Lower lobe of right lung (tissue), 2 donors: Measurements from ENCODE around the gene MIPEP. TPM values are rescaled to one million over a fixed set of nuclear protein-coding genes. Genes with fewer than 3 reads are reported as not detected.

Source experiments
- ATAC-seq, 2 donors: fragments of 200-7000 bp; cut with Tn5 transposase; one replicate each; pipeline ENCODE4 v1.9.1; 2020 to 2022; ENCODE audit warnings: mild to moderate bottlenecking in 2 of 2, moderate library complexity in 2 of 2
- DNase-seq: peaks from one replicate; pipeline ENCODE4 v3.0.0-alpha.2; 2020
- H3K27ac ChIP-seq: fragments of 200-600 bp; one replicate; pipeline ENCODE4 v1.8.0; 2022
- H3K27me3 ChIP-seq: fragments of 200-600 bp; one replicate; pipeline ENCODE4 v1.8.0; 2022; ENCODE audit warnings: low read depth
- H3K36me3 ChIP-seq: fragments of 200-600 bp; one replicate; pipeline ENCODE4 v1.8.0; 2022; ENCODE audit warnings: mild to moderate bottlenecking
- H3K4me1 ChIP-seq: fragments of 200-600 bp; one replicate; pipeline ENCODE4 v1.8.0; 2022
- H3K4me3 ChIP-seq: fragments of 200-600 bp; one replicate; pipeline ENCODE4 v1.8.0; 2022; ENCODE audit warnings: mild to moderate bottlenecking
- H3K9me3 ChIP-seq: fragments of 200-600 bp; one replicate; pipeline ENCODE4 v1.8.0; 2022
- intact Hi-C: fragments of 100-400 bp; cut with DNase I; formaldehyde crosslinking; loops from one replicate; pipeline ENCODE4 v1.11.0; 2022
- total RNA-seq: library from RNA; stranded (reverse); fragmentation: NEBNext Ultra II Directional; extraction: Animal tissue kit (Norgen Biotek cat#: 25700); gene quantifications from one replicate; pipeline ENCODE4 v1.2.1, GENCODE V29; 2021
- TF ChIP-seq, protein P1 (sequence below): fragments of 200-600 bp; IDR thresholded peaks from one replicate; pipeline ENCODE4 v1.8.0; 2022; ENCODE audit warnings: antibody characterized with exemption, mild to moderate bottlenecking
- donor health status: DM: no; HTN: yes; CAD: no; lungs with severe emphysema.

The MIPEP gene
- total RNA-seq, 1 donor from 2014 or later: 18.4 TPM

DNA sequence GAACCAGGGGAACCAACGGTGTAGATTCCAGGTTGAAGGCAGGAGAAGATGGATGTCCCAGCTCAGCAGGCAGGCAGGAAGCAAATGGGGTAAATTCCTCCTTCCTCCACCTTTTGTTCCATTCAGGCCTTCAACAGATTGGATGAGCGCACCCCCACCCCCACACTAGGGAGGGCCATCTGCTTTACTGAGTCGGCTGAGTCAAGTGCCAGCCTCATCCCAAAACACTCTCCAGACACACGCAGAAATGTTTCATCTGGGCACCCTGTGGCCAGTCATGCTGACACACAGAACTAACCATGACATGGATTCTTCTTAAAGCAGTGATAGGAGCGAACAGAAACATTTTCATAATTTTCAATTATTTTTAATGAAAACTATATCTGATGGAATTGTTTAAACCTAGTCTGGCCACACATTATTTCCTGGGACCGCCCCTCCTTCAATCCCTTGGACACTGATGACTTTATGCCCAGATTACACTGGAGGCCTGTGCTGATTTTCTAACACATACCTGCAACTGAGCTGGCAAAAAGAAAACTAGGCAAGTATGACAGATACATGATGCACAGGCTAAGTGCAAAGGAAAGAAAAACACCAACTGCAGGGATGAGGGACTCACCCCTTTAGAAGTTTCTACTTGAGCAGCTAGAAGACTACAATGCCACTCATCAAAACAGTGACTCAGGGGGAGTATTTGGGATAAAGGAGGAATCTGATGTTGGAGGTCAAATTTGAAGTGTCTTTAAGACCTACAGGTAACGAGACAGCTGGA is 164.8 kb downstream of the MIPEP start:
- Histone ChIP-seq H3K27ac (no peak overlapping the region), H3K36me3 (no peaks in the 10 kb centered on the region), H3K9me3 (no peaks in the 10 kb centered on the region), H3K27me3 (no peaks in the 10 kb centered on the region), H3K4me1 (no peaks in the 10 kb centered on the region), H3K4me3 (no peak overlapping the region)
- TF ChIP-seq, protein P1, sequence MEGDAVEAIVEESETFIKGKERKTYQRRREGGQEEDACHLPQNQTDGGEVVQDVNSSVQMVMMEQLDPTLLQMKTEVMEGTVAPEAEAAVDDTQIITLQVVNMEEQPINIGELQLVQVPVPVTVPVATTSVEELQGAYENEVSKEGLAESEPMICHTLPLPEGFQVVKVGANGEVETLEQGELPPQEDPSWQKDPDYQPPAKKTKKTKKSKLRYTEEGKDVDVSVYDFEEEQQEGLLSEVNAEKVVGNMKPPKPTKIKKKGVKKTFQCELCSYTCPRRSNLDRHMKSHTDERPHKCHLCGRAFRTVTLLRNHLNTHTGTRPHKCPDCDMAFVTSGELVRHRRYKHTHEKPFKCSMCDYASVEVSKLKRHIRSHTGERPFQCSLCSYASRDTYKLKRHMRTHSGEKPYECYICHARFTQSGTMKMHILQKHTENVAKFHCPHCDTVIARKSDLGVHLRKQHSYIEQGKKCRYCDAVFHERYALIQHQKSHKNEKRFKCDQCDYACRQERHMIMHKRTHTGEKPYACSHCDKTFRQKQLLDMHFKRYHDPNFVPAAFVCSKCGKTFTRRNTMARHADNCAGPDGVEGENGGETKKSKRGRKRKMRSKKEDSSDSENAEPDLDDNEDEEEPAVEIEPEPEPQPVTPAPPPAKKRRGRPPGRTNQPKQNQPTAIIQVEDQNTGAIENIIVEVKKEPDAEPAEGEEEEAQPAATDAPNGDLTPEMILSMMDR: no peak
- intact Hi-C loops: no loop called here
- no peak for DNase-seq
- ATAC-seq: no peak

DNA sequence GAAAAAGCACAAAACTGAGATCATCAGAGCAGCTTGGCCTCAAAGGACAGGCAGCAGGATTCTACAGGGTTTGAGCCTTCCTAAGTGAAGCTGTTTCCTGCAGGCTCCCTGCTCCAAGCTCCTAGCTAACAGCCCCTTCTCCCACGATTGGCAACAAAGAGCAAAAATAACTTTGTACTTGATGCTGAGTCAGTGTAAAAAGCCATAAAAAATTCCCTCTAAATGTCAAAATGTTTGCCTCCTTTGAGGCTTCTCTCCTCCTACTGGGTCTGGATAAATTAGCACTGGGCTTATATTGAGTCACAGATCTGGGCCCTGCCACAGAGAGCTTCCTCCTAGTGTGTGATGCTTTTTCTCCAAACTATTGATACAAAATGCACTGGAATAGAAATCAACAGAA is 165.7 kb downstream of the MIPEP start:
- intact Hi-C loops: no loop called here
- Histone ChIP-seq H3K27me3 (no peaks in the 10 kb centered on the region), H3K4me3 (no peak overlapping the region), H3K4me1 (no peaks in the 10 kb centered on the region), H3K36me3 (no peaks in the 10 kb centered on the region), H3K27ac (no peak overlapping the region), H3K9me3 (no peaks in the 10 kb centered on the region)
- TF ChIP-seq, protein P1: no peak
- ATAC-seq (no peak), DNase-seq (no peak)

DNA sequence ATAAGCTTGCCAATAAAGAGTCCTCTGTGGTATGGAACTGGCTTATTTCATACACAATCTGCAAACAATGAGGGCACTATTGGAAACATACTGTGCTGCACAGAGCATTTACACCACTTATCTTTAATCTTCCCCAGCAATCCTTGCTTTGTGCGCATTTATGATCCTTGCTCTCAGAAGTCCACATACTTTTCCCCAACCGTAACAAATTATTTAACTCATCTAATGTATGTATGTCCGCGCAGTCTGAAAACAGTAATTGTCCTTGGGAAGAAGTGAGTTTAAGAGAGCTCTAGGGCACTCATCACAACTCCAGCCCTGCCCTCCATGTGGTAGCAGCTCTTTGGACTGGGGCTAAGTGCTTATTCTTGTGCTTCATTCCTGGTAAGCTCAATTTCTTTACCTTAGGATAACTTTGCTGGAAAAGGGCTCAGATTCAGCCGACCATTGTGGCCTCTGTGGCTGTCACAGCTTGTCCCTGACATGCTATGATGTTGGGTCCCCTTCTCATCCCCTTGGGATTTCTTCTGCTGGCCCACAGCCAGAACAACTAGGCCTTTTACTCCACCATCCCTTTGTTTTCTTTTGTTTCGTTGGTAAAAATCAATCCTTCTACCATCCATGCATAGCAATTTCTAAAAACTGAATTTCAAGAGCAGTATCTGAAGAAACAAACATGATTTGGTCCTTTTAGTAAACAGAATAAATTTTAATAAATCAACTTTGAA is 166.3 kb downstream of the MIPEP start:
- no peaks in the 10 kb centered on the region for H3K4me1 ChIP-seq
- H3K27me3 ChIP-seq: no peaks in the 10 kb centered on the region
- intact Hi-C loops: no loop called here
- H3K4me3 ChIP-seq: no peak overlapping the region
- TF ChIP-seq, protein P1: no peak
- ATAC-seq (no peak), DNase-seq (no peak)
- no peak overlapping the region for H3K27ac ChIP-seq
- H3K36me3 ChIP-seq: no peaks in the 10 kb centered on the region
- no peaks in the 10 kb centered on the region for H3K9me3 ChIP-seq

DNA sequence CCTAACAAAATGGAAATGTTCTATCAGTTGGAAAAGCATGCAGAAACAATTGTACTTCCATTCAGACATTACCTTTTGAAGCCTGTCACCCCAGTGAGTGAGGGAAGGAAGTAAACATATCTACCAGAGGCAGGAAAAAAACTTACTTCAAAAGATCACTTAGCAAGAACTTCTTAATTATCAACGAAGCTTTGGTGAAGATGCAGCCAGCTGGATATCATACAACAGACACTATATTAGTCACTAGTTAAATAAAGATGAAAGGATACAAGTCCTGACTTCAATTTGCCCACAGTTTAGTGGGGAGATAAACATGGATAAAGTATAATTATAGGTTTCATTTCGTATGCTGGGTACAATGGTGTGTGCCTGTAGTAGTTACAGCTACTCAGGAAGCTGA is 170.2 kb downstream of the MIPEP start:
- intact Hi-C loops: no loop called here
- Histone ChIP-seq H3K4me3 (no peak overlapping the region), H3K9me3 (no peaks in the 10 kb centered on the region), H3K27me3 (no peaks in the 10 kb centered on the region), H3K4me1 (no peaks in the 10 kb centered on the region), H3K27ac (no peak overlapping the region), H3K36me3 (no peaks in the 10 kb centered on the region)
- ATAC-seq (no peak), DNase-seq (no peak)
- TF ChIP-seq, protein P1: no peak

DNA sequence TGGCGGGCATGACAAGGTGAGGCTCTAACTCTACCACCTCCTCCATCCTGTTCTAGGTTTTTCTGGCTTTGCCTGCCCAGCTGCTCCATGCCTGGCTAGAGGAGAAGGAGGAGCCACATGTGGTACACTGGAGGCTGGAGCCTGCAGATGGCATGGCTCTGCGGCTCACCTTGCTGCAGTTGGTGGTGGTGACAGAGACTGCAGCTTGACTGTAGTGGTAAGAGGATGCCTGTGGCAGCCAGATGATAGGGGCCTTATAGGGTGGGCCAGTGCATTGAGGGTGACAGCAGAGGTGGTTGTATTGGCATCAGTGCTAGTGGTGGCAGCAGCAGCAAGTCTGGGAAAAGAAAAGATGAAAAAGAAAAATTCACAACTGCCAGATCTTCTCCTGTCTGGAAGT is 172.8 kb downstream of the MIPEP start:
- no peak overlapping the region for H3K4me3 ChIP-seq
- H3K27ac ChIP-seq: no peak overlapping the region
- no peaks in the 10 kb centered on the region for H3K9me3 ChIP-seq
- no peak for DNase-seq
- intact Hi-C loops: no loop called here
- ATAC-seq: peak; percentile 6 to 13
- H3K36me3 ChIP-seq: no peaks in the 10 kb centered on the region
- TF ChIP-seq, protein P1: no peak
- H3K4me1 ChIP-seq: no peaks in the 10 kb centered on the region
- no peaks in the 10 kb centered on the region for H3K27me3 ChIP-seq
